T-helper 2 cell treated with Interferon-gamma antibody and Interleukin-4, amounts not matched to agents 100 ng/mL and 5 ng/mL, for 36 hours (primary cell): ENCODE data around the gene PHF19. TPM values are rescaled to one million over a fixed set of nuclear protein-coding genes. Genes with fewer than 3 reads are reported as not detected.

ENCODE experiments used
- intact Hi-C: fragments of 100-400 bp; cut with micrococcal nuclease; formaldehyde crosslinking; loops from one replicate; pipeline ENCODE4 v1.15.1; 2023
- total RNA-seq: library from RNA; stranded (reverse); gene quantifications from 2 replicates; pipeline ENCODE4 v1.2.3, GENCODE V29; 2022

Gene PHF19
- total RNA-seq, 1 donor from 2014 or later = 354 TPM

DNA sequence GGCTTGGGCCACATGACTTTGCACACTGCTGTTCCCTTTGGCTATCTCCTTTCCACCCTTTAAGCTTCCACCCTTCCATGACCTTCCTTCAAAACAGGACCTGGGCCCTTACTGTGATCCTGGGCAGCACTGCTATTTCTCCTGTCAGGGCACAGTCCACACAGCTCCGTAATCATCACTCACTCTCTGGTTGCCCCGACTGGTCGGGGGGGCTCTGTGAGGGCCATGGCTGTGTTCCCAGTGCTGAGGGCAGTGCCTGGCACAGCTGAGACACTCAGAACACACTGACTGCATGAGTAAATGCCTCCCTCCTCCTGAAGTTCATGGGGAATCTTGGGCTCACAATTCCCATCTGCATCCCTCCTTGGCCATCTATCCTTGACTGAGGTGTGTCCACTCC, 37.4 kb upstream of the PHF19 start:
- intact Hi-C loops = no loop called here

GRCh38 chr9:120913647-120914264, 36.8 kb upstream of the PHF19 start:
- intact Hi-C loops = no loop called here

DNA sequence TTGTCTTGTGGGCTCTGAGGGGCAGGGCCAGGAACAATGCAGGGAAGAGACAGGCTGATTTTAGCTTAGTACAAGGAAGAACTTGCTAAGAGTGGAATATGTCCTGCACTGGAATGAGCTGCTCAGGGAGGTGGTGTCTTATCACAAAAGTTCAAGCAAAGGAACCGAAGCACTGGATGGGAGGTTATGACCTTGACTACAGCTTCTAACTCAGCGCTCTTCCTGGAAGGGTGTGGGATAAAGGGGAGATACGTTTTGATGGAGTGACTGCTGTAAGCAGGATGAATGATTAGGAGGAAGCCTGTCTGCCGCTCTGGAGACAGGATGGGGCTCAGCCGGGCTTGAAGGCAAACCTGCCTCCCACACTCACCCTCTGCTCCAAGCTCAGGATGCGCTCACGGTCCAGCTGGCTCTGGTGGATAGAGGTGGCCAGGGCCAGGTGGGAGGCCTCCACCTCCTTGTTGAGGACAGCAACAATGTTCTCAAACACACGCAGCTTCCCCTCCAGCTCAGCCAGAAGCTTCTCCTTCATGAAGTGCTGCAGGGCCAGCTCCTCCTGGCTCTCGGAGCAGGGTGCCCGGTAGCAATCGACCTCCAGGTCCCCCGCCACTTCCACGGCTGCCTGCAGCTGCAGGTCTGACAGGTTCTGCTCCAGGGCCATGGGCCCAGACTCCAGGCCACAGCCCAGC, 36.1 kb upstream of the PHF19 start:
- intact Hi-C loops = no loop called here

DNA sequence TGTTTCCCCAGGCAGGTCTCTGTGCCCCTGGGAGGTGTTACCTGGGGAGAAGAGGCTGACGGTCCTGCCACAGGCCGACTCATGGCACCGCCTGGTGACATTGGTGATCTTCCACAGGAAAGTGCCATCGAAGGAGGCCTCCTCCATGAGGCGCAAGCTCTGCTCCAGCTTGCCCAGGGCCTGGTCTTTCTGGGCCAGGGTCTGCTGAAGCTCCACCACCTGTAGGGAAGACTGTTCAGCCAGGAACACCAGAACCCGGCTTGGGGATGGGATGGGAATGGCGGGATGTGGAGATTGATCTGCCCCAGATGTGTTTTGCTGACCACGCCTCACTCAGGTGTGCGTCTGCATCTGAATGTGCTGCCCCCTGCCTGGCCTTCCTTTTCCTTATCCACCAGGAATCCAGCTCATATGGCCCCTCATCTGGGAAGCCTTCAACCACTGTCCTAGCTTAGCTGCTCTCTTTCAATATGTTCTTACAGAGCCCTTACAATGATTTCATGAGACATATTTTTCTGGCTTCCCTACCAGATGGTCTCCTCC, 34.4 kb upstream of the PHF19 start:
- intact Hi-C loops = no loop called here

GRCh38 chr9:120910643-120911042, 33.7 kb upstream of the PHF19 start:
- intact Hi-C loops = no loop called here

GRCh38 chr9:120909904-120910303, 32.9 kb upstream of the PHF19 start:
- intact Hi-C loops = no loop called here

DNA sequence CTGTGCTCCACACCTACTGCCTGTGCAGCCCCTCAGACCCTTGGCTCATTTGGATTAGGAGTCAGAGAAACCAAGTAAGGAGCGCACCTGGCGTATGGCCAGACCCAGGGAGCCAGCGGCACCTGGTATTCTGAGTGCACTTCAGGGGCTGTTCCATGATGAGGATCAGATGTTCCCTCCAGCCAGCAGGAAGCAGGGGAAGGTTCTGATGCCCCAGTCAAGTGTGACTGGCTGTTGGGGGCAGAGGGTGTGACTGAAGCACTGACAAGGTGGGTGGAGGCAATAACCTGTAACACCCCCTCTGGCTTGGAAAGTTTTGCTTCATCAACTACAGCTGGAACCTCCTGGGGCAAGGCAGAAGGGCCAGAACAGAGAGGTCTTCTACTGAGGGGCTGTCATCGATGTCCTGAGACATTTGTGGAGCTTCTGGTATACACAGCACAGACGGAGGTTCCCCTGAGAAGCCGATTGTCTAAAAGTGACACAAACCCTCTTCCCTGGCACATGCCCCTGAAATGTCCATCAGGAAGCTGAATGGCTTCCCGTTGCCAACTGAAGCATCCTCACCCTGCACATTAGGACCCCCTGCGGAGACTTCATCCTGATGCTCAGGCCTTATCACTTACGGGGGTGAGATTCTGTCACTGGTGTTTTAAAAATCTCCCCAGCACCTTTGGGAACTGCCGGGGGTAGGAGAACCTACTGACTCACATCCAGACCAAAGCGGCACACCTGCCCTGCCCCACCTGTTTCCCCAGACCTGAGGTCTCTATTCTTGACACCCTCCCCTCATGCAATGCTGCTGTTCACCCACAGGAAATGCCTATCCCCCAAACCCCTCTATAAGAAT, 28.6 kb upstream of the PHF19 start:
- intact Hi-C loops = loop anchor here (2.0 kb wide), 1 partner anchor 15 kb away; no protein-coding TSS in a partner anchor

DNA sequence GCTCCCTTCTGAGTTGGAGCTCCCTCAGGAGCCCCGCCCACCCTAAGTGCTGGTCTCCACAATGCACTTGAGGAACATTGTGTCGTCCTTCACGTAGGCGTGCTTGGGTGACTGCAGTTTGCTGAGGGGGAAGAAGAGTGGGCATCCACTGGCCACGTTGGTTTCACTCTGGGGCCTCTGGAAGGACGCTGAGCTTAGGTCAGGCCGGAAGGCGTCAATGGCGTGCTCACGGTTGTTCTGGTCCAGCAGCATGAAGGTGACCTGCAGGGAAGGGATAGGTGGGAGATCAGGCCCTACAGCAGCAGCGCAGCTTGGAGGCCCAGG, 28.0 kb upstream of the PHF19 start:
- intact Hi-C loops = loop anchor here (1.0 to 2.0 kb wide), 2 partner anchors 11 to 14 kb away; no protein-coding TSS in a partner anchor

GRCh38 chr9:120904061-120904977, 27.3 kb upstream of the PHF19 start:
- intact Hi-C loops = loop anchor here (1.0 to 2.0 kb wide), 2 partner anchors 12 to 14 kb away; no protein-coding TSS in a partner anchor

- intact Hi-C loops = no loop called here
Measured at GRCh38 chr9:120902569-120903535, 25.9 kb upstream of the PHF19 start.

GRCh38 chr9:120901755-120902568, 25.0 kb upstream of the PHF19 start:
- intact Hi-C loops = no loop called here

DNA sequence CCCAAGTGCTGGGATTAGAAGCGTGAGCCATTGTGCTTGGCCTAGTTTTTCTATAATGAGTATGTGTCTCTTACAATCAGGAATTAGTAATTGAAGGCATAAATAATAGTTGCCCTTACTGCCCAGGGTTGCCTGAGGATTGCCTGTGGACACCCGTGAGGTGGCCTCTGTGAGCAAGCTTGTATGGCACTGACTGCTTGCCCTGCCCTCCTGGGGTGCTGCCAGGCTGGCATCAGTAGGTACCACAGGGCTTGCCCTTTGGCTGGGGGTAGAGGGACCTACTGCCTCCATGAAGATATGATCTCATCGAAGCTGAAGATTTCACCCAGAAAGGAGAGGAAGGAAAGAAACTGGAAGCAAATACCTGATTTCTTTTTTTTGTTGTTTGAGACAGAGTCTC, 23.8 kb upstream of the PHF19 start:
- intact Hi-C loops = no loop called here

GRCh38 chr9:120899490-120900068, 22.6 kb upstream of the PHF19 start:
- intact Hi-C loops = no loop called here

GRCh38 chr9:120898396-120898795, 21.4 kb upstream of the PHF19 start:
- intact Hi-C loops = no loop called here

DNA sequence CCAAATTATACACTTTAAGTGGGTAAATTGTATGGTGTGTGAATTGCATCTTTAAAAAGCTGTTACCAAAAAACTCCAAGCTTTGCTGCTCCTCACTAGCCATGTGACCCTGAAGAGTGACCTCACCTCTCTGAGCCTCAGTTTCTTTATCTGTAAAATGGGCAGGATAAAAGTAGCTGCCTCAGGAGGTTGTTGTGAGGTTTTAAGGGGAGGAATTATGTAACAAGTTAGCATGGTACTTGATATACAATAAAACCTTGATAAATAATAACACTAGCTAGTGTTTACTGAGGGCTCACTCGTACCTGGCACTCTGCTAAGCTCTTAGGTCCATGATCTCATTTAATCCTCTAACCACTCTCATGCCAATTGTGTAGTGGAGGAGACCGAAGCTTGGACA, 19.0 kb upstream of the PHF19 start:
- intact Hi-C loops = no loop called here

- intact Hi-C loops = no loop called here
Measured at GRCh38 chr9:120894321-120895148, 17.5 kb upstream of the PHF19 start.

DNA sequence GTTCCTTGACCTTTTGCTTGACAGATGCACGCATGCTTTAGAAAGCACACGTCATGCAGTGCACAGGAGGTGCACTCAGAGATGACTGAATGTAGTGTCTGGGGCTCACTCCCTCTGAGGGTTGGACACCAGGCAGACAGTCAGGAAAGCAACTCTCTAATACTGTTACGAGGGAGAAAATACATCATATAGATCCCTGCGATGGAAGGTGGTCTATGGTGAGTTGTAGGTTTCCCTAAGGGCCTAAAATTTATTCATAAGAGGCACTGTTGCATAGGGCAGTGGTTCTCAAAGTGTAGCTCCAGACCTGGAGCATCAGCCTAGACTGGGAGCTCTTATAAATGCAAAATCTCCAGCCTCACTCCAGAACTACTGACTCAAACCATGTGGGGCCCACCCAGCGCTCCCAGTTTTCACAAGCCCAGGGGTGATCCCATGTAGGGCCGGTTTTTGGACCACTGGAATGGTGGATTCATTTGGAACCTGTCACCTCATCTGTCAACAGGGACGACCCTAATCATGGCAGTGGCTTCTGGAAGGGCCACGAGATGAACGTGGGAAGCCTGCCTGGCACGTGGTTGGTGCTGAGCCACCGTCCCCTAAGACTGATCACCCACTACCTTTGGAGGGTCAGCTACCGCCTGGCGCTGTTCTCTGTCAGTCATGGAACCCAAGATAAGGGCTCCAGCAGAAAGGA, 16.8 kb upstream of the PHF19 start:
- intact Hi-C loops = no loop called here
